ENCODE data around the gene LNX1.
"Not testable (repeated sequence)": the region's sequence is repeated elsewhere in the genome, so short reads cannot be mapped to it uniquely, and the experiment has no call there.

LNX1 gene

DNA sequence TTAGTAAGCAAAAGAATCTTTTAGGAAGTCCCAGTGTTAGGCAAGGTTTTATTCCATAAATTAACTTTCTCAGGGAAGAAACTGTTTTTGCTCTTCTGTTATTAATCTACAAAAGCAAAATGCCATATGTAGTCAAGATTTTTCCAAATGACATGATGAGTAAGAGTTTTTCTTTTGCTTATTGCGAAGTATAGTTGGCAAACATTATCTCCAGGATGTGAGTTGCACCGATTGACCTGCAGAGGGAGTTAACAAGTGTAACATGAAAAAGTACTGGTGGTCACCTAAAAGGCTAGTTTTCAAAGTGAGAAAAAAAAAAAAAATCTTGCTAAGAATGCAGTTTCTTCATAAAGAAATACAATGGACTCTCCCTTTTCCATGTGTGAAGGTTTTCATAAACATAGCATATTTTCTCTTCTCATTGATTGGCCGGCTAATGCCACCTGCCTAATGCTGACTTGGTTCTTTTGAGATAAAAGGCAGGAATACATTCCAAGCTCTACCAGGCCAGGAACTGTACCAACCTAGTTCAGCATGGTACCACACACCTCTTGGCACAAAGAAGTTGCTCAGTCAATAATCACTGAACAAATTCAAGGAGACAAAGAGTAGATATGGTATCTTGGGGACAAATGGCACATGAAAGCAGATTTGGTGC lies 100.2 kb downstream of the LNX1 start:
- DNase-seq = peak; percentile 33

DNA sequence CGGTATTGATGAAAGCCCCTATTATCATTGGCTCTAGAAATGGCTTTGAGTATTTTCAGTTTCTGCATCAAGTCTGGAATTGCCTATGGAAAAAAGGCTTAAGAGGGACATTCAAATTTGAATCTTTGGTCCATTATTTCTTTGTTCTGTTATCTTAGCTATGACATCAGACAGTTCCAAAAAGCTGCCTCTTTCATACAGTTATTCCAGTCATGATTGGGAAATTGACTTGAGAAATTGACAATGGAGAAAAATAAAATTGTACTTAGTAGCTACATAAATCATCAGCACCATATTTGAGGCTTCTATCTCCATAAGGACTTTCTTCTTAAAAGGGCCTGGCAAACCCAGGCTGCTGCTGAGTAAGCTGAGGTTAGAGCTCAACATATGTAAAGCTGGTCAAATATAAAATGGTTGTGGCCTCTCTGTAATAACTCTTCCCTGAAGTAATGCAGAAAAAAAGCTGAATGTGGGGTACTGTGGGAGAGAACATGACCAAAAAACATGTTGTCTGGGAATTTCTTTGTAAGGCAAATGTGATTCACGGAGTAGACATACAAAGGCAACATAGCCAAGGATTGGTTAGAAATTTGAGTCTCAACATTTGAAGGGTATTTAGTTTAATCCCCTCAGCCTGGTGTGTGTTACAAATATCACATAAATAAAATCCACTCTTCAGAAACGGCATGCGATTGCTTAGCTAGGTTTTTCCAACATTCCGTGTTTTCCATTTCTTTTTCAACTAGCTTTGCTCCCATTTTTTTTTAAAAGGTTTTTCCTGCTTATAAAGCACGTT lies 100.9 kb downstream of the LNX1 start:
- DNase-seq = no peak

DNA sequence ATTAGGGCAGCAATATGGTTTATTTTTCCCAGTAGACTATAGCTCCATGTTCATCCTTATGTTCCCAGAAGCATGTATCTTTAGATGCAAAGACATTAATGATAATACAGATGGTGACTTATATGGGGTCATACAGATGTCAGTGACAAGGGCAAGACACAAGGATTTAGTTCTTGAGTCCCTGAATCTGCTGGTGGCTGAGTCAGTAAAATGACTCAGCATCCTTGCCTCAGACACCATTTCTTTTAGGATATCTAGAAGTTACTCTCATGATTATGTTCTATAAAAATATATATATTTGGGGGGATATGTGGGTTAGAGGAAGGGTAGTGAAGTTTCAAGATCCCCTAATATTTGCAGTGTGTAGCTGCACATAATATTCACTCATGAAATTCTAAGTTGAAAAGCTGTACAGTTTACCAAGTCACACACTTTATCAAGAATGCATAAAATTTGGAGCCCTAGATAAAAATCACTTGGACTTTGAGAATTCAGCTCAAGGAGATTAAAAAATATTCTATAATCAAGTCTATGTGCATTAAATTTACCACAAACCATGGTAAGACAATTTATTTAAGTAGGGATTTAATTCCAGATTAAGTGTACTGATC lies 101.9 kb downstream of the LNX1 start:
- no peak for DNase-seq

DNA sequence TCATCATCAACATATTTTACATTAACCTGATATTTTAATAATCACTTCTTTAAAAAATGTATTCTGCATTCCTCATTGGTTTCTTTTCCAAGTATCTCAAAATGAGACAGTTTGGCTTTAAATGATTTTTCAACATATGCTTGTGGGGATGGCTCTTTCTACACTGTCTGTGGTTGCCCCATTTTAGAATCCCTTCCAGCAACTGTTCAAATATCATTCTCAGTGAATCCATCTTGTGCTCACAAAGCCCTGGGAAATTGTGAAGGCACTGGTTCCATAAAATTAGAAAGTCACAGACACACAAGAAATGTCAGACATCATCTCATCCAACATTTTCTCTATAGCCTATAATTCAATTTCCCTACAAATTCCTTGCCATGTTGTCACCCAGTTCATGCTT lies 103.5 kb downstream of the LNX1 start:
- no peak for DNase-seq

DNA sequence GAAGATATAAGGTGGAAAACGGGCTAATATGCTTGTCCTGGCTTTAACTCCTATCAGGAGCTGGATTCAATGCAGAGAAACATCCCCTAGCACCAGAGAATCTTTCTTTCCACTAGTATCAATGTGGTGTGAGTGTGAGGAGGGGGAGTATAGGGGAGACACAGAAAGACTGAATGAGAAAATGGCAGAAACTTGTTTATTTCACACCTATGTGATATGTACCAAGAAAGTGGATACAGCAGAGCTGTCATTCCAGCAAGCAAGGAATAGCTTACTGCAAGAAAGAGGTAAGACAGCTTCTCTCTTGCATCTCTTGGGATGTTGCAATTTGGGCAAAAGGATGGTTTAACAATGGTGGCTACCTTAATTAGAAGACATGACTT lies 105.6 kb downstream of the LNX1 start:
- DNase-seq = no peak

DNA sequence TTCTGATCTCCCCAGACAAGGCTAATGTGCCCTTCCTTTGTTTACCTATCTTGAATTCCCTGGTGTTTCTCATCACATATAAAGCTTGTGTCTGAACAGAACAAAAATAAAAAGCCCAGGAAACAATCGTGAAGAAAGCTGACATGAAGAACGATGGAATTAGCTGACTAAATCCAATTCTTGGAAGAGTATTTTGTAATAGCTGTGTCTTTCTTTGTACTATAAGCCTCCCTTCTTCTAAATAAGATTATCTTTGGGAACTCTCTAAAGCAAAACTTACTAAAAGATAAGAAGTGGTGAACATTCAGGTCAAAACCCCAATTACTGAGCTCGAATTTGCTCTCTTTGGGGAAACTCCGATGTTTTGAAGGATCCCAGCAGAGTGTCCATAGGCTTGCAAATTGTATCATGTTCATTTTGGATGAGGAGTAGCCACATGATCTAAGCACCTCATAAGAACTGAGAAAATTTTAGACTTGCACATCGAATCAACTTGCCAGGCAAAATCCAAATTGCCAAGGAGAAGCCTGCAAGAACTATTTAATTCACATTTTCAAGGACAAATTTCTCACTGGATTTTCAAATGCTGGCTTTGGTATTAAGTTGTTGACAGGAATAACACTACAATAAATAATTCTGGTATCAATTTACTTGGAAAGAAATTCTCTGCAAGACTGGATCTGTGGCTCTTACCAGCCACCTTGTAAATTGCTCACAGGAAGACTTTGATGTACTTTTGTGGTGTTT lies 106.2 kb downstream of the LNX1 start:
- no peak for DNase-seq

DNA sequence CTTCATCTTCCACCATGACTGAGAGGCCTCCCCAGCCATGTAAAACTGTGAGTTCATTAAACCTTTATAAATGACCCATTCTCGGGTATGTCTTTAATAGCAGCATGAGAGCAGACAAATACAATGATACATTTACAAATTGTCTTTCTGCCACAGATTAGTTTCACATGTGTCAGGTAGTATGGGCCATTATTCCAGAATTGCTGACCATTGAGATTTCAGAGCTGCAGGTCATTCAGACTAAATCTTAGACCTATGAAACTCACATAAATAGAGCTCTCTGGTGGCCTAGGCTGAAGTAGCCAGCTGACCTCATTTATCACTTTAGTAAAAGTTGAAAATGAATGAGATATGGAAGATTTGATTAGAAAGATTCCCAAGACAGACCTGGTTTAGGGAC lies 108.0 kb downstream of the LNX1 start:
- DNase-seq = no peak

DNA sequence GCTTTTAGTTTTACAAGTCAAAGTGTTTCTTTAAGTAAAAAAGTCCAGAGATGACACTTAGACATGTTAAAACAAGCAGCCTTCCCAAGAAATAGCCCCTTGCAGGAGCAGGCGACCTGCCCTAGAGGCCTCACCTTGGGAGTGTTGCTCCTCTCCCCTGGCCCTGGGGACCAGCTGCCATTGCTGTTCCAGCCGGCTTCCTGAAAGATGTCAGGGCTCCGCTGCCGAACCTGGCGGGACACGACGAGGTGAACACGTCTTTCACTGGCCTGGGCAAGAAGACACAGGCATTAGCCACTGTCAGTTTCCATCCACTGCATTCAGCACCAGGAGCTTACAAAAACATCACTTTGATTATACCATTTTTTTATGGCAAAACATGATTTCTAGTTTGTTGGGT lies 109.7 kb downstream of the LNX1 start:
- no peak for DNase-seq

DNA sequence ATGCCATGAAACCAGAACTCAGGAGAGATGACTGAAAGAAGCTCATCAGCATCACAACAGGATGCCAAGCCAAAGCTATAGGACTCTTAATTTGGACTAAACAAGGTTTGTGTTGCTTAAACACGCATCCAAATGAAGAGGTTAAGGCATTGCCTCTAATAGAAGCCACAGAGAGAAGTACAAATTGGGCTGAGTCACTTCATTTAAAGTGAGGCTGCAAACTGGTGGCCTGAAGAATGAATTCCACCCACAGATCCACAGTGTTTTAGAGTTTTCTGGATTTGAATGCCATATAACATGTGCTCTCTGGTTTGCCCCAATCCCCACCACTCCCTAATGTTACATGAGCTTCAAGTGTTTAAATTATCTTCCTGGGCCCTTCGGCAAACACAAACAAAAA lies 110.4 kb downstream of the LNX1 start:
- no peak for DNase-seq

DNA sequence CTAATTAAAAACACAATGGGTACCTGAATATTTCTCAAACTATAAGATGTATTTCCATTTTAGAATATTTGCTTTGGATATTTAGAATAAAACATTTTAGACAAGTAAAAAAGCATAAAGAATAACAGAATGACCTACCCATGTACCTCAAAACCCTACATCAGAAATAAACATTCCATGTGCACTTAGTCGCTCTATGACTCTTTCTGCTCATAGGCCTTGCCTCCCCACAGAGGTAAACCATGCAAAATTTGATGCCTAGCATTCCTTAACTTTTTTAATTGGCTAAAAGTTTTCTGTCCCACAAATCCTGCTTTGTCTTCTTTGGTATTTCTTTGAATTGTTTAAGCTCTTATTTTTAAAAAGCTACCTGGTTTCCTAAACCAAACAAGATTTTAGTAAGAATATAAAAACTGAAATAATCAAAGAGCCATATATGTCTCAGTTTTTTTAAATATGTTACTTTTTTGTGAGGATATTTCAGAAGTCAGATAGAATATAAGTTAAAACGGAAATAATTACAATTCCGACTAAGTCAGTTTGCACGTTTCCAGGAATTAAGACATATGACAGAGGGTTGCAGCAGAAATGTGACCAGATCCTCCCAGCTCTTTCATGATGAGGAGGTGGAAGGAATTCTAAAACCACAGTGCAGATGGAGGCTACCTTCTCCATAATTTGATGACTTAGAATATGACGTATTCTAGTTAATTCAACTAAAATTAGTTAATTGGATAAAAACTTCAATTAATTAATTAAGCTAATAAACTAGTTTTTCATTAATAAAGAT lies 111.4 kb downstream of the LNX1 start:
- no peak for DNase-seq

DNA sequence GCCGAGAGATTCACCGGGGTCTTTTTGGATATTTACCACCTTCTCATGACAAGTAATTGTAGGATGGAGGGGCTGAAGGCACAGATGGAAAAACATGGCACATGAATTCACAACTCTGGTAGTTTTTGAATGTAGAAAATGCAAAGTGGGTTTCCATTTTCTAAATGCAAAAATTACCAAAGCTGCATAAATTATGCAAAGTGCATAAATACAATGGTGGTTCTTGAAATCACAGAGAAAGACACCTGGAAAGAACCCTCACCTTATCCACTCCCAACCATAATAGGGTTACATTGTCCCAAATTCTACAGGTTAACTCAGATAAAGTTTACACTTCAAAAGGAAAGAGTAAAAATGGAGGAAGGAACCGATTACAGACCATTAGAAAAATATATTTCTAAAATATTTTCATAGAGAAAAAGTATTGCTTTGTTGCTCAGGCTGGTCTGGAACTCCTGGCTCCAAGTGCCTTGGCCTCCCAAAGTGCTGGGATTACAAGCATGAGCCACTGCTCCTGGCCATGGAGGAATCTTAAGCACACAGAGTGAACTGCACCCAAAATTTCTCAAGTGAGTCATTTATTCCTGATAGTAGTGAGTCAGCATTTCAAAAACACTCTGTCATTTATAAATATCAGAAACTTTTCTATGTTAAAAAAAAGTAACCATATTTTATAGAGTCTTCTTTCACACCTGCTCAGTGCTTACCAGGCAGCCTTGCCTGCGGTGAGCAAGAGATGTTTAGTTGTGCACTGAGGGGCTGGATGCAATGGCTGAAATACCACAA lies 112.4 kb downstream of the LNX1 start:
- no peak for DNase-seq

DNA sequence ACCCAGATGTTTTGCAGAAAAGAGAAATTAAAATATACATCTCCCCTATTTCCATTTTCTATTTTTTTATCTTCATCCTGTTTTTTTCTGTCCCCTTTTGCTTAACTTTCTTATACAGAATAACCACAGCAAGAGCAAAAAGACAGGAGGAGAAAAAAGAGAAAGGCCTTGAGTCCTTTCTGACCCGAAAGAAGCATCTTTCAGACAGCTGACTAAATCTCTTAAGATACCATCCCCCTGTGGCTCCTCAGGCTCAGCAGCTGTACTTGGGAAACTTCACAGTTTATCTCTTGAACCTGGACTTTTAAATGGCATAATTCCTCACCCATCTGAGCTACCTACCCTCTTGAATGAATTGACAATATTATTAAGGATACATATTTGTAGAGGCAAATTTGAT lies 113.7 kb downstream of the LNX1 start:
- DNase-seq = no peak

DNA sequence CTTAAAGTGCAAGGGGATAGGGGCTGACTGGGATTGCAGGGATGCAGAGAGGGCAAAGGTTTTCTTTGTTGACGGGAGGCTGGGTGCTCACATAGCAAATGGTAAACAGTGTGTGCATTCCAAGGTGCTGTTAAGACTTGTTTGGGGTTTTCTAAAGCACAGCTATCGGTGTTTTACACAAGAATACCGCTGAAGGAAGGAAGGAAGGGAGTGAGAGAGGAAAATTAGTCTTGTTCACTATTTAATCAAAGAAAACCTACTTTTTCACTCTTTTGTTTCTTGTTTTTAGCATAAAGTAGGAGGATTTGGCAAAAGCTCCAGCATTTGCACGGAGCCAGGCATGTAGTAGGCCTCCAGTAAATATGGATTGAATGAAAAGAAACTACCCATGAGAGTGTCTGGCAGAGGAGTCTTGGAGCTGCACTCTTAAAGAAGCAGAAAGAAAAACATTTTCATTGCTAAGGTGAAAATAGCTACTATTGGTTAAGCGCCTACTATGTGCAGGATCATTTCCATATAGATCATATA lies 114.2 kb downstream of the LNX1 start:
- no peak for DNase-seq

DNA sequence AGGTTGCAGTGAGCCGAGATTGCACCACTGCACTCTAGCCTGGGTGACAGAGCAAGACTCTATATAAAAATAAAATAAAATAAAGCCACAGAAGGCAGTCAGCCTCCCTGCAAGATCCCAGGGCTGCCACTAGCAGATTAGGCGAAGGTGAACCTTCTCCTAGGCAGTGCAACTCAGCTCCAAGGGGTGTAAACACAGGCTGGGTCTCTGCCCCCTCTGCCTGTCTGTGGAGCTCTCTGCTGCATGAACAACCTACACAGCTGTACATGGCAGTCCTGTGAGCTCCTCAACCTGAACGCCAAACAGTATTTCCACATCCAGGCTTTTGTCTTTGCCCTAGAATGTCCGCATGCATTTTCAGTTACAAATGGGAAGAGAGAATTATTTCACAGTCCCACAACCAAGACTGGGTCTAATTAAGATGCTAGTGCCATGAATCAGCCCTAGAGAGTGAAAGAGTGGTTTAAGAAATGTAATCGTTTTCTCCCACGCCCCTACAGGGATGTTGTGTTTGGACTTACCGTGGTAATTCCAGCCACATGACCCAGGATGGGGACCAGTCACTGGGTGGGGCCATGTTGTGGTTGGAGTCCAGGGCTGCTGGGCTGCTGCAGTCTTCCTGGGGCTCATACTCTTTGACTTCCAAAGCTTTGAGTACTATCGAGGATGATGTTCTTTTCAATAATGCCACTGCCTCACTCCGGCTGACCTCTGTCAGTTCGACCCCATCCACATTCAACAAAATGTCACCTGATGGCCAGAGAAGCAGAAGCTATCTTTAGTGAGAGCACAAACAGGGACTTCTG lies 114.9 kb downstream of the LNX1 start:
- no peak for DNase-seq

DNA sequence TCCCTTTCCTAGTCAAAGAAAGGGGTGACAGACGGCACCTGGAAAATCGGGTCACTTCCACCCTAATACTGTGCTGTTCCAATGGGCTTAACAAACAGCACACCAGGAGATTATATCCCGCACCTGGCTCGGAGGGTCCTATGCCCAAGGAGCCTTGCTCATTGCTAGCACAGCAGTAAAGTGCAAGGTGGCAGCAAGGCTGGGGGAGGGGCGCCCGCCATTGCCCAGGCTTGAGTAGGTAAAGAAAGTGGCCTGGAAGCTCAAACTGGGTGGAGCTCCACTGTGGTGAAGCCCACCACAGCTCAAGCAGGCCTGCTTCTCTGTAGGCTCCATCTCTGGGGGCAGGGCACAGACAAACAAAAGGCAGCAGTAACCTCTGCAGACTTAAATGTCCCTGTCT lies 124.7 kb downstream of the LNX1 start:
- DNase-seq = not testable (repeated sequence)

DNA sequence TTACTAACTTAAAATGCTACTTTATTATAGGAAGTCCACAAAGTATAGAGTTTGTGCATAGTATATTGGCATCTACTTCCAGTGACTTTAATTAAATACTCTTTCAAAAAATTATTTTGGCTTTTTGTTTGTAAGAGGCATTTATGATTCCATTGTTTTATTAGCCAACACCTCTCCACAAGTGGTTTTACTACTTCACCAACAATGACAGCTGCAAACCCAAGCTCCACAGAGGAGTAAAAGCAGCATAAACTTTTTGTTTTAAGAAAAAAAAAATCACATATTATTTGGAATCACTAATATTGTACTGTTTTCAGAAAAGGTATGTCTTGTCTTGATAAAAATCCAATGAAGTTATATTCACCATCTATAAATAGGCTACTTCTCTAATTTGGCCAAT lies 125.4 kb downstream of the LNX1 start:
- DNase-seq = no peak

DNA sequence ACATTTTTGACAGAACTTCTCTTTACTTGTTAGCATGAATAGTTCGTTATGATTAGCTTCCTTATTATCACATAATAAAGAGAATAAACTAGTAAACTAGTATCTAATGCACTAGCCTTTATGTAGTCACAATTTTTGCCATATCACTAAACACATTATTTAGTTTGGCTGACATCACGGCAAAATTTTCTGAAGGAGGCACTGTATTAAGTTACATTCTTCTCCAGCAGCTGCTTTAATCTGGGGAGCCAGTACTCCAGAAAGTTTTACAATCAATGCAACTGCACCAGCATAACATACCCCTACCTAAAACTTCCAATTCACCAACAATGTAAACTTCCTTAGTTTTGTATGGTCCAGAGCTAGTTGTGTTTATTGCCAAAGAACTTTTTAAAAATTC lies 126.0 kb downstream of the LNX1 start:
- DNase-seq = no peak

DNA sequence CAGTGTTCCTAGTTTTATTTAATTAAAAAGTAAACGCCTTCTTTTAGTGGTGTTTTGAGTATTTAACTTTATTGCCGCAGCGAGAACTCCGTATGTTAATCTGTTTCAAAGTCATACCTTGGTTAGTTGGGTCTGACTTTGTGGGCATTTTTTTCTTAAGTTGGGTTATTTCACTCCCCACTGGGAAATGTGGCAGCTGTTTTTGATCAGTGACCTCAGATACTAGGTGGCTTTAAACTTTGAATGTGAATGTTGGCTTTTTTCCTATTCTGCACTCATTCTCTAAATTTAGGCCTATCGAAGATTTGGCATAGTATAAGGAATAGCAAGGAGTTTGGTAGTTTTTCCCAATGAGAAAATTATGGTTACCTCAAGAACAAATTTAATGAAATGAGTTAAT lies 127.9 kb downstream of the LNX1 start:
- DNase-seq = no peak

DNA sequence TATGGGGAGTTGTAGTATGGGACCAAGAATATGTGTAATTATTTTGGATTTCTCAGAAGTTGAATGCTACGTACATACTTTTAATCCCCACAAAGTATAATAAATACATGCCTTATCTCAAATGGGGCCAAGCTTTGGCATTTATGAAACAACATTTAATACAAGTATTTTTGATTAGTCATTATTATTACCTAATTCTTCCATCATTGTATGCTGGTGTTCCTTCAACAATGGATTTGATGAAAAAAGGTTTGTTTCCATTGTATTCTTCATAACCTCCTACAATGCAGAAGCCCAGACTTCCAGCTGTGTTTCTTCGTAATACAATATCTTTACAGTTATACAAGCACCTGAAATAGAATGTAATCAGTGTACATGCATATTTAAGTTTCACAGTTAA lies 130.0 kb downstream of the LNX1 start:
- DNase-seq = no peak

DNA sequence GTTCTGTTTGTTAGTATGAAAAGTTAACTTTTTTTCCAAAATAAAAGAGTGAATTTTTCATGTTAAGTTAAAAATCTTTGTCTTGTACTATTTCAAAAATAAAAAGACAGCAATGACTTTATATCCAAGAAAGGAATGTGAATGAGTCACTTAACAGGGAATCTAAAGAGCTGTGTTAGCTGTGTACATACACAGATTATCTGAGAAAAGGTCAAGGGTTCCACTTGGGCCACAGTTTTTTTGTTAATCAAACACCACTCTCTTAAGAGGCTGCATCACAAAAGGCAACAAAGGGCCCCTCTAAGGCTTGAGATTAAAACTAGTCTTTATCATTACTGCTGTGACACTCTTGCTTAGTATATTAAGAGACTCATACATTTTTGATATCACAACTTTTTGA lies 131.7 kb downstream of the LNX1 start:
- DNase-seq = peak; percentile 49

DNA sequence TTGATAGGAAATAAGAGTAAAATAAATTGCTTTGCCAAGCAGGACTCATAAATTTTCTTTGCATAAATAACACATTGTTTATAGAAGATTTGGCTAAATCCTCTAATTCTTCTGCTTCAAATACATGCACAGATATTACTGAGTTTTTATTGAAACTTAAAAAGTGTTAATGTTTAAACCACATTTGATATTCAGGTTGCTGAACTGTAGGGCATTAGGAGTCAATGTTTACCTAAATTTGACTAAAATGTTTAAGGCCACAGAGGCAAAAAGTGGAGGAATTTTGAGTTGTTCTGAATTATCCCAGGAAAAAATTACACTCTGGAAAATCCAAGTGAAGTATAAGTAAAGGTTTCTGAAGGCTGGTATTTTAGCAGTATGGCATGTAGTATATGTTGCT lies 135.1 kb downstream of the LNX1 start:
- no peak for DNase-seq
